Astrocyte of the hippocampus (primary cell): ENCODE results near the gene LRRC8C.

Experiments used
- DNase-seq: peaks from one replicate; pipeline ENCODE4 v3.0.0; 2011; ENCODE audit warnings: low read depth, low spot score

LRRC8C gene

GRCh38 chr1:89670711-89671110 is 37.8 kb downstream of the LRRC8C start:
- no peak for DNase-seq

DNA sequence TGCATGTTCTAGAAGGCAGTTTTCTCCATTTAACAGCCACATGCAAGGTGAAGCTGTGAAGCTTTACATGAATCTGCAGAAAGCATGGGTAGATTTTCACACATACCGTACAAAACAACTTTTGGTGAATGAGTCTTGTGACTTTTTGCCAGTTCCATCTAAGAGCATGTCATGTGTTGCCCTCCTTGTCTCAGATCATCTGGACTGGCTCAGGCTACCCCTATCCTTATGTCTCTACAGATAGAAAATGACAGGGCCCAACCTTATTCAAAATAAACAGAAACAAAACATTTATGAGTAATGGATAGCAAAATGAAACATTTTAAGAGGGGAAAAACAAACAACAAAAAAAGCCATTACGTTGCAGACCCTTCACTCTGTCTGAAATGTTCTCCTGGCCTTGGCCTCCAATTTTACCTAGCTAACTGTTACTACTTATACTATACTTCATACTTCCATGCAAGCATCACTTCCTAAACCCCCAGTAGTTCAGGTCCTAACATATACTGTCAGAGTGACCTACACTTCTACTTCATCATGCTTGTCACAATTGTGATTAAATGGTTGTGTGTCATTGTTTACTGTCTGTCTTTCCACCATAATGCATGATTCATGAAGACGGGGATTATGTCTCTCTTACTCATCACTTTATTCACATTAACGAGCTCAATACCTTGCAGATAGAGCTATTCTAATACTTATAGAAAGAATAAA is 39.0 kb downstream of the LRRC8C start:
- DNase-seq: peak; percentile 25

GRCh38 chr1:89672489-89673183 is 39.7 kb downstream of the LRRC8C start:
- no peak for DNase-seq

GRCh38 chr1:89673251-89673650 is 40.3 kb downstream of the LRRC8C start:
- no peak for DNase-seq

DNA sequence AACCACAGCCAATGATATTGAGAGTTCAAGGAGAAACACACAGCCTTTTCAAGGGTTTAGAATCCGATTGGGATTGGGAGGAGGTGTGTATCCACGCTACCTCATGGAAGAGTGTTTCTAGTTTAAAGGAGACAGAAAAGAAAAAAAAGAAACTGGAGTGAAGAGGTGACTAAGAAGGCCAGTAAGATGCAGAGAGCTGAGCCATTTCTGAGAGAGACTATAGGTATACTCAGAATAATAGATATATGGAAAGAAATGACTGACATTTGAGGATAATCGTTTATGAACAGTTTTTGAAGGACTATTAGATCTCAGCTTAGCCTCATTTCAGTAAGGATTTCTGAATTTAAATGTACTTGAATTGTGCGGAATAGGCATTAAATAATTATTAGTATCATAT is 42.8 kb downstream of the LRRC8C start:
- no peak for DNase-seq

DNA sequence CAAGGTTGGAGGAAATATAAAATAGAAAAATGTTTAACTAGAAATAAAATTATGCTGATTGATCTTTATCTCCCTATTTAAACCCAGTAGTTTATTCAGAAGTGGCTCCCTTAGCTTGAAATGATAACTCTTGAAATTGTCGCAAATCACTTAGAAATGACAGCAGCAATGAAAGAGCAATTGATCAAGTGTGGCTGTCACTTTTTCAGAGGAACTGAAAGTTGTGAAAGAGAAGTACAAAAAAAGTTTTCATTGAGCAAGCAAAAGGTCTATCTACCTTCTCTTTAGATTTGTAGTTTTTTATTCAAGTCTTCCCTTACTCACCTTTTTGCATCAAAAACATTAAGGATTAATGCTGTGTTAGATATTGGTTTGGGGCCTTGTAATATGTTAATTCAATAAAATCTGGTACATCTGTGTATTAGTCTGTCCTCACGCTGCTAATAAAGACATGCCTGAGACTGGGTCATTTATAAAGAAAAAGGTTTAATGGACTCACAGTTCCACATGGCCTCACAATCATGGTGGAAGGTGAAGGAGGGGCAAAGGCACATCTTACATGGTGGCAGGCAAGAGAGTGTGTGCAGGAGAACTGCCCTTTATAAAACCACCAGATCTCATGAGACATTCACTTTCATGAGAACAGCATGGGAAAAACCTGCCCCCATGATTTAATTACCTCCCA is 48.3 kb downstream of the LRRC8C start:
- no peak for DNase-seq

DNA sequence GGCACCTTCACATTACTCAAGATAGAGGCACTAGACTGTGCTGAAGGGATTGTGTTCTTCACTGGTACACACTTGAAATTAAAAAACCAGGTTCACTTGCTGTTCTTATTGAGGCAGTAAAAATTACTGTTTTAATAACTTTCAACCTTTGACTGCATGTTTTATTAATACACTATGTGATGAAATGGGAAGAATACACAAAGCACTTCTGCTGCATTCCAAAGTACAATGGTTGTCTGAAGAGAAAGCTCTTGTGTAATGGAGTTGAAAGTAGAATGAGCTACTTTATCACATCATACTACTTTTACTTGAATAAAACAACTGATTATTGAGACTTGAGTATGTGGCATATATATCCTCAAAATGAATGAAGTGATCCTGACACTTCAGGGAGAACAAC is 49.7 kb downstream of the LRRC8C start:
- DNase-seq: no peak

GRCh38 chr1:89685461-89685860 is 52.5 kb downstream of the LRRC8C start:
- no peak for DNase-seq

GRCh38 chr1:89686520-89686919 is 53.6 kb downstream of the LRRC8C start:
- no peak for DNase-seq

- no peak for DNase-seq
Observed at GRCh38 chr1:89687254-89687653, 54.3 kb downstream of the LRRC8C start.

DNA sequence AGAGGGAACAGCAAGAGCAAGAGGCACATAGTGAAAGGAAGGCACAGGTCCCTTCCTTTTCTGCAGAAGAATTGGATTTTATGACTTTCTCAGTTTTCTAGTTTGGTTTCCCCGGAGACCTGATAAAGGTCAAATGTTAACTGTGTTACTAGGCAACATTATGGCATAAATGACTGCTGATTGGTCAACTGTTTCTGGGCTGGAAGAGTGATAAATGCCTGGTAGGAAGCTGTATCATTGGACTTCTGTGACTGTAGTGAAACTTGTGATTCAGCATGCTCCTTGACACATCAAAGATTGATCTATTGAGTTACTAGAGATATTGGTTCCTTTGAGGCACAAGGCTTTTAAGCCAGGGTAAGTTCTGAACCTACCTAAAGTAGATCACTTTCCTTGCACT is 55.7 kb downstream of the LRRC8C start:
- no peak for DNase-seq

DNA sequence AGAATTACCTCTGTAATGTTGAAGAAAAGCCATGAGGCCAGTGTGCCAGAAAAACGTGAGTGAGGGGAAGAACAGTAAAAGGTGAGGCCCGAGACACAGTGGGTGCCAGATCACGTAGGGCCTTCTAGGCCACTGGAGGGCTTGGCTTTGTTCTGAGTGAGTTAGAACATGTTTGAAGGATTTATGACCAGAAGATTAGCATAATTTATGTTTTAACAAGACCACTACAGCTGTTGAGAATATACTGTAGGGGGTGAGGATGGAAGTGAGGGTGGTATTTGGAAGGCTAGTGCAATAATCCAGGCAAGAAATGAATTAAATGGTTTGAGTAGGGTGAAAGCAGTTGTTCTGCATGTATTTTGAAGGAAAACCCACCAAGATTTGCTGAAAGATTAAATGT is 56.3 kb downstream of the LRRC8C start:
- DNase-seq: no peak

DNA sequence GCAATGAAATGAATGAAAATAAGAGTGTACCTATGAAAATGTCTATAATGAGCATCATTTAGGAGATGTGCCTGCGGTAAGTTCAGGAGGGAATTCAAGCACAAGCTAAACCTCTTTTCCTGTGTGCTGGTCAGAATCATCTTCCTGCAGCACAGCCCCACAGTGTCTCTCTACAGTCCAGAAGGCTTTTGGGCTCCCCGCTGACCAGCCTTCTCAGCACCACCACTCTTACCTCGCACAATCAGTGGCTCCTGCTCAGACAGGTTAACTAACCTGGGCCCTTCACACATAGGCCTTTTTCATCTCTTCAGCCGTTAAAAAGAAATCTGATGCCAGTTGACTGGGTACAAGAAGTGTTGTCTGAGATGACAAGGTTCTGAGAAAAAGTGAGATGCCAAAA is 57.7 kb downstream of the LRRC8C start:
- DNase-seq: no peak

DNA sequence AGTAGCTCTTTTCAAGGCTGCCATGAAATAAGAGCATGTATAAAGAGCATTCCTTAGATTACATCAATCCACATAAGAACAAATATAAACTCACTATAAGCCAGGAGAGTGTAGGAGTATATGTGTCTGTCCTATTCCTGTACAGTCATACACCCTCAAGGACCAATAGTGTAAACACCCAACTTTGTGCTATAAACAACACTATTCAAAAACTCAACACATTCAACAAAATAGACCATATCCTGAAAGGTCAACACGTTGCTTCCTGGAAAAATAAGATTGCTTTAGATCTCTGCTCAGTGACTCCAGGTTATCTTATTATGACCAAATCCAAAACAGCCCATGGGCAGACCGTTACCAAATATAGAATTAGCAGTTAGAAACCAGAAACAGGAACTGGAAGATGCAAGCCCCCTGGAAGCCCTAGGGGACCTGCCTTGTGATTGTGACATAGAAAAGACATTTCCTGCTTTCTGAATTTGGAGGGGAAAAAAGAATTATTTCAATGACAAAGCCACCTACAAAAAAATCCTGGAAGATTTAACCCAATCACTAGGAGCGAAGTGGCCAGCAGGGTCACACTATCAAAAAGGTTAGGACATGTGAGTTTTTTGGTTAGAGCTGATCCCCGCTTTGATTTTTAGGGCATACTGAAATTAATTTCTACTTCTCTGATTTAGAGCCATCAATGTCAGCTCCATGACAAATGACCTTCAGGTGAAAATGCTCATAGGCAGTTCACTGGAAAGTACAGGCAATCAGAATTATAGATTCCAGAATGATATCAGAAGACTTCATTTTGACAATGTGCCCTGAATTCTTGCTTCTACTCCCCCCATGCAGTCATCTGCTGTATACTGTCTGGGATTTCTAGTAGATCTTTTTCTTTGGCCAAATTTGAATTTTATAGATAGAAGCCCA is 59.9 kb downstream of the LRRC8C start:
- no peak for DNase-seq

DNA sequence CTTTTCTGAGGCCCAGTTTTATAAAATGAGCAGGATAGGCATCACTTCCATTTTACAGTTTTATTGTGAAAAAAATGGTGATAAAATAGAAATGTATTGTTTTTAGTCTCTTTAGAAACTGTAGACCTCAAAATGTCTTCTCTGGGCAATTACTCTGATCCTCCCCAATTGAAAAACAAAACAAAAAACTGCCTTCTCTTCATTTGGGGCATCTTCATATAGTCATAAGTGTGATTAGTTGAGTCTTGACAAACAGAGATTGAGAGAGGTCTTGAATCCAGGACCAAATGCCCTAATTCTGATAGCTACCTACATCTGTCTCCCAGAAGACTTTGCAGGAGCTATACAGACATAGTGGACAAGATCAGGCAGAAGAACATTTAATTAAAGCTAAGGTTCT is 62.9 kb downstream of the LRRC8C start:
- no peak for DNase-seq

DNA sequence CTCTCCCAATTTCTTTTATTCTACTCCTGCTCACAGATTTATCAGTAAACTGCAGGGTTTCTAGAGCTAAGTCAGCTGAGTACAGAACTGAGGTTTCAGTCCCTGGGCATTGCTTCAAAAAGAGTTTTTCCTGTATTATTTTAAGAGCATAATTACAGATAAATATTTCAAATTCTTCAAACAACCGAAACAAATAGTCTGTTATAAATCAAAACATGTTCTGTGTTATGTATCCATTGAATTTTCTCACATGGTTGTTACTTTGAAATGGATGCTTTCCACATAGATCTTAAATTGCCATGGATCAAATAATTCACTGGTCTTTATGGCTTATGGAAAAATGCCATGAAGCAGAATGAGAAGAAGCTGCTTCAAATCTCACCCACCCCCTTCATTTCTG is 64.5 kb downstream of the LRRC8C start:
- DNase-seq: no peak

- DNase-seq: no peak
Observed at GRCh38 chr1:89698020-89698560, 65.2 kb downstream of the LRRC8C start.

DNA sequence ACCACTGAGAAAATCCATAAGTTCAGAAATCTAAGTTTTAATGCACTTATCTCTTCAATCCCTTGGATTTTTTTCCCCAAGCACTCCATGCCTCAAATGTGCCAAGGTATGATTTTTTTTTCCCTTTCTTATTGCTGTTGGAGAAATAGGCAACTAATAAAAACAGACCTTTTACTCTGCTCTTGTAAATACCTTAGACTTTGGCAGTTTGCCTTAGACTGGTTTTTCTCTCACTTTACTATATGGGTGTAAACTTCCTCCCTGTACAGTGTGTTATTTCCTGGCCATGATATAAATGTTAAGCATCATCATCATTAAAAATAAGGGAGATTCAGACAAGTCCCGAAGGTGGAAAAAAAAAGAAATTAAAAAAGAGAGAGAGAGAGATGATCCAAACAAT is 65.7 kb downstream of the LRRC8C start:
- DNase-seq: no peak

DNA sequence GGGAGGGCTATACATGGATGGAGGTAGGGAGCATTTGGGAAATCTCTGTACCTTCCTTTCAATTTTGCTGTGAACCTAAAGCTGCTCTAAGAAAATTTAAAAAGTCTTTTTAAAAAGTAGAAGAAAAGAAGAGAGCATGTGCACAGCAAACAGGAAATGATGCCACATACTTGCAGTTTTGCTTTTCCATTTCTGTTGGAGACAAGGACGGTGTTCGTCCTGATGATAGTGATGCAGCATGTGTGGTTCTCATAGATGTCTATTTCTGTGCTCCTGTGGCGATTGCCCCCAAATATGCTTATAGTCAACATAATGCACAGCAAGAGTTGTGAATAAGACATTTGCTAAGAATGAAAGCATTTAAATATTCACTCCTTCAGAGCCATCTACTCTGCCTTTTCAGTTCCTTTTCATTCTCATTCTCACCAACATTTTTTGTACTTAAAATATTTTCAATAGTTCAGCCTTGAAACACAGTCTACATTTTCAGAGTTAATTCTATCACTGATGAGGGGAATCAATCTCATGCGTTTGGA is 66.6 kb downstream of the LRRC8C start:
- DNase-seq: no peak

- peak; percentile 61 for DNase-seq
Observed at GRCh38 chr1:89701746-89702241, 68.9 kb downstream of the LRRC8C start.

- no peak for DNase-seq
Observed at GRCh38 chr1:89702520-89703045, 69.7 kb downstream of the LRRC8C start.
